Keratinocyte (primary cell): ENCODE data around the gene KCNJ6. TPM values are rescaled to one million over a fixed set of nuclear protein-coding genes. Genes with fewer than 3 reads are reported as not detected.

Source experiments
- DNase-seq: peaks from one replicate; pipeline ENCODE4 v3.0.0-alpha.2; 2011; ENCODE audit warnings: low read depth, missing footprints, low spot score
- FAIRE-seq: peaks from 2 replicates; lab custom pipeline; 2011; peaks lifted over from hg19 to GRCh38; lab: Jason Lieb, UNC
- H2AFZ ChIP-seq: 2 replicates; pipeline ENCODE4 v1.6.0; 2012; ENCODE audit warnings: low read length, control low read depth, inconsistent platforms; ENCODE audit not compliant: control insufficient read depth
- H3K27ac ChIP-seq: 2 replicates; pipeline ENCODE4 v1.5.1; 2011; ENCODE audit warnings: low read length; ENCODE audit not compliant: control insufficient read depth, insufficient read depth
- H3K27me3 ChIP-seq: 3 replicates; pipeline ENCODE4 v1.6.0; 2011; ENCODE audit warnings: low read length; ENCODE audit not compliant: control insufficient read depth, insufficient read depth; ENCODE audit errors: extremely low read depth
- H3K36me3 ChIP-seq, 2 experiments: 2 replicates in 1 of 2; 3 replicates in 1 of 2; pipeline ENCODE4 v1.5.1; 2011; ENCODE audit warnings: low read length in 2 of 2, mild to moderate bottlenecking in 1 of 2; ENCODE audit not compliant: control insufficient read depth in 2 of 2, insufficient read depth in 2 of 2; ENCODE audit errors: extremely low read depth in 1 of 2
- H3K4me1 ChIP-seq: 3 replicates; pipeline ENCODE4 v1.5.1; 2011; ENCODE audit warnings: low read length; ENCODE audit not compliant: control insufficient read depth, insufficient read depth; ENCODE audit errors: extremely low read depth
- H3K4me2 ChIP-seq: 3 replicates; pipeline ENCODE4 v1.6.0; 2011; ENCODE audit warnings: low read depth, low read length; ENCODE audit not compliant: control insufficient read depth, insufficient read depth; ENCODE audit errors: extremely low read depth
- H3K4me3 ChIP-seq, 3 experiments: fragments of 200-600 bp in 1 of 3; sonication (generic) in 1 of 3; 2 replicates in 2 of 3; 3 replicates in 1 of 3; pipeline ENCODE4 v1.5.1; 2011 to 2016; ENCODE audit warnings: low read length in 3 of 3, mild to moderate bottlenecking in 3 of 3, control low read depth in 2 of 3, inconsistent platforms in 1 of 3, low read depth in 1 of 3, mixed read lengths in 1 of 3, mixed run types in 1 of 3, moderate library complexity in 1 of 3; ENCODE audit not compliant: control insufficient read depth in 2 of 3, insufficient read depth in 2 of 3; ENCODE audit errors: extremely low read depth in 1 of 3
- H3K79me2 ChIP-seq: 2 replicates; pipeline ENCODE4 v1.6.0; 2012; ENCODE audit warnings: low read length; ENCODE audit not compliant: control insufficient read depth, insufficient read depth
- H3K9ac ChIP-seq: 3 replicates; pipeline ENCODE4 v1.6.0; 2011; ENCODE audit warnings: low read length; ENCODE audit not compliant: control insufficient read depth, insufficient read depth; ENCODE audit errors: extremely low read depth
- H3K9me1 ChIP-seq: 3 replicates; pipeline ENCODE4 v1.6.0; 2011; ENCODE audit warnings: low read length; ENCODE audit not compliant: control insufficient read depth, insufficient read depth; ENCODE audit errors: extremely low read depth
- H3K9me3 ChIP-seq: 2 replicates; pipeline ENCODE4 v1.5.1; 2012; ENCODE audit warnings: low read depth, low read length; ENCODE audit not compliant: control insufficient read depth
- H4K20me1 ChIP-seq: 3 replicates; pipeline ENCODE4 v1.6.0; 2011; ENCODE audit warnings: low read length; ENCODE audit not compliant: control insufficient read depth, insufficient read depth; ENCODE audit errors: extremely low read depth
- CTCF ChIP-seq, 3 experiments: IDR thresholded peaks in 1 of 3; conservative IDR thresholded peaks in 1 of 3; optimal IDR thresholded peaks in 1 of 3; 2 replicates in 2 of 3; 3 replicates in 1 of 3; pipeline versions ENCODE3 to v1.5.1; 2011; ENCODE audit warnings: low read length in 3 of 3, mild to moderate bottlenecking in 3 of 3, moderate library complexity in 2 of 3, control low read depth in 1 of 3, inconsistent platforms in 1 of 3; ENCODE audit not compliant: insufficient read depth in 2 of 3; ENCODE audit errors: extremely low read depth in 1 of 3
- EZH2 ChIP-seq: IDR thresholded peaks from one replicate; pipeline ENCODE4 v1.6.1; 2012; ENCODE audit warnings: inconsistent platforms, mild to moderate bottlenecking, low read length, moderate library complexity
- dilution Hi-C: fragments of 300-500 bp; cut with MboI; formaldehyde crosslinking; loops from one replicate; pipeline ENCODE4 v1.7.0; 2020; ENCODE audit warnings: low sequenced_read_pairs; ENCODE audit not compliant: extremely low pct_ligation_motif_present
- polyA plus RNA-seq, 5 experiments: library from polyadenylated mRNA; depleted of rRNA in 3 of 5; stranded (reverse) in 3 of 5; stranded (forward) in 1 of 5; unstranded in 1 of 5; fragments of >200 nt; gene quantifications; 1 replicate in 1 of 5; 2 replicates in 3 of 5; 3 replicates in 1 of 5; pipeline versions ENCODE4 v1.2.1 to v1.2.3, GENCODE V29; 2011 to 2012; ENCODE audit warnings: missing spikeins in 2 of 5, low read depth in 1 of 5, low replicate concordance in 1 of 5

The KCNJ6 gene
- polyA plus RNA-seq, 1 donor (not counting 4 experiments of a cell fraction or from before 2014, with no cell fraction given), result not detected

GRCh38 chr21:37932936-37933335 is 16.7 kb upstream of the KCNJ6 start:
- Histone ChIP-seq H4K20me1 (no peaks in the 10 kb centered on the region), H3K4me3 (no peak overlapping the region), H2AFZ (no peak overlapping the region), H3K9me1 (no peaks in the 10 kb centered on the region), H3K9ac (no peak overlapping the region), H3K27me3 (no peaks in the 10 kb centered on the region), H3K4me1 (no peaks in the 10 kb centered on the region), H3K4me2 (no peak overlapping the region), H3K27ac (no peak overlapping the region), H3K9me3 (no peaks in the 10 kb centered on the region), H3K79me2 (no peaks in the 10 kb centered on the region), H3K36me3 (no peaks in the 10 kb centered on the region)
- FAIRE-seq (no peak), DNase-seq (no peak)
- TF ChIP-seq EZH2 (no peak), CTCF (optimal IDR thresholded peaks at IDR 0.05 in 1 of 3, IDR thresholded peaks at IDR 0.05 in 1 of 3, conservative IDR thresholded peaks at IDR 0.05 in 1 of 3; ENCODE audit: extremely low read depth in 1 of 3, insufficient read depth in 2 of 3, low read length in 3 of 3) (no peak)
- dilution Hi-C loops, result no loop called here

DNA sequence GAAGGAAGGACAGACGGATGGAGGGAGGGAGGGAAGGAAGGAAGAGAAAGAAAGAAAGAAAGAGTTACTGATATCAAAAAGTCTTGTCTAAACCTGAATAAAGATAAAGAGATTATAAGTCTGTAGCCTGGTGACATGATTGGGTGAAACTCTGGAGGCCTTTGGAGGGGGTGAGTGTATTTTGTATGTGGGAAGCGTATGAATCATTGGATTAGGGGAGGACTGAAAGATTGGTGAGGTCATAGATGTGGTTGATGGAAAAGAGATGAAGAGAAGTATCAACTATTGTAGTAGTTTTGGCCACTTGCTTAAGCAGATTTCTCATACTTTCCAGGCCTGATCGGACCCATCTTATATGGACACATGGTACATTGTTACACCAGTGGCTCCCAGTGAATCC is 11.5 kb upstream of the KCNJ6 start:
- TF ChIP-seq EZH2 (no peak), CTCF (optimal IDR thresholded peaks at IDR 0.05 in 1 of 3, IDR thresholded peaks at IDR 0.05 in 1 of 3, conservative IDR thresholded peaks at IDR 0.05 in 1 of 3; ENCODE audit: extremely low read depth in 1 of 3, insufficient read depth in 2 of 3, low read length in 3 of 3) (no peak)
- Histone ChIP-seq H3K4me3 (no peak overlapping the region), H3K9me1 (no peaks in the 10 kb centered on the region), H3K9ac (no peak overlapping the region), H2AFZ (no peak overlapping the region), H3K27ac (no peak overlapping the region), H3K9me3 (no peaks in the 10 kb centered on the region), H3K4me1 (no peaks in the 10 kb centered on the region), H3K27me3 (peaks cover 3% of the 10 kb centered on the region), H3K79me2 (no peaks in the 10 kb centered on the region), H3K36me3 (no peaks in the 10 kb centered on the region), H4K20me1 (no peaks in the 10 kb centered on the region), H3K4me2 (no peak overlapping the region)
- dilution Hi-C loops, result no loop called here
- FAIRE-seq (no peak), DNase-seq (no peak)
